SU-DHL-6 (cell line): ENCODE measurements around the gene GP5.

Source experiments
- H2AFZ ChIP-seq: fragments of 200-600 bp; sonication (generic); 2 replicates; pipeline ENCODE4 v1.6.1; 2014; ENCODE audit warnings: low read depth, mild to moderate bottlenecking, moderate library complexity, mixed read lengths, antibody characterized with exemption, low read length; ENCODE audit not compliant: severe bottlenecking
- H3F3A ChIP-seq: fragments of 200-600 bp; shearing (Covaris generic); 2 replicates; pipeline ENCODE4 v1.6.0; 2016; ENCODE audit warnings: antibody characterized with exemption, mild to moderate bottlenecking; ENCODE audit not compliant: insufficient read depth
- H3K27ac ChIP-seq: fragments of 200-600 bp; sonication (generic); 2 replicates; pipeline ENCODE4 v1.5.1; 2016; ENCODE audit warnings: low read depth, mild to moderate bottlenecking, low read length, moderate library complexity, mixed read lengths
- H3K27me3 ChIP-seq: fragments of 200-600 bp; sonication (generic), shearing (Covaris generic); 2 replicates; pipeline ENCODE4 v1.6.0; 2014; ENCODE audit warnings: mild to moderate bottlenecking, low read length
- H3K36me3 ChIP-seq: fragments of 200-600 bp; sonication (generic); 2 replicates; pipeline ENCODE4 v1.6.1; 2014; ENCODE audit warnings: mild to moderate bottlenecking, low read length, mixed read lengths
- H3K4me2 ChIP-seq: fragments of 300-600, 200-600 bp; shearing (Covaris generic), sonication (generic); 2 replicates; pipeline ENCODE4 v1.6.0; 2014; ENCODE audit warnings: low read length, low read depth, mild to moderate bottlenecking; ENCODE audit not compliant: poor library complexity, severe bottlenecking
- H3K4me3 ChIP-seq: fragments of 200-600 bp; sonication (generic); 2 replicates; pipeline ENCODE4 v1.5.1; 2014; ENCODE audit warnings: antibody characterized with exemption, low read length, mild to moderate bottlenecking, mixed read lengths; ENCODE audit not compliant: insufficient read depth, poor library complexity, severe bottlenecking
- H3K79me2 ChIP-seq: fragments of 200-600 bp; sonication (generic); 2 replicates; pipeline ENCODE4 v1.6.1; 2014; ENCODE audit warnings: mild to moderate bottlenecking, low read length, moderate library complexity; ENCODE audit not compliant: insufficient read depth
- H3K9ac ChIP-seq: fragments of 200-600 bp; sonication (generic); 2 replicates; pipeline ENCODE4 v1.7.0; 2014; ENCODE audit warnings: mild to moderate bottlenecking, low read length
- H3K9me2 ChIP-seq: fragments of 200-600 bp; sonication (generic); replicated peaks from 2 replicates; pipeline ENCODE4 v1.6.1; 2014; ENCODE audit warnings: low read length; ENCODE audit not compliant: insufficient read depth
- H3K9me3 ChIP-seq: fragments of 200-600 bp; sonication (generic); 2 replicates; pipeline ENCODE4 v1.6.1; 2014; ENCODE audit warnings: low read length, mixed read lengths; ENCODE audit not compliant: insufficient read depth
- H4K20me1 ChIP-seq: fragments of 200-600 bp; sonication (generic); 2 replicates; pipeline ENCODE4 v1.6.1; 2014; ENCODE audit warnings: low read depth, mild to moderate bottlenecking, antibody characterized with exemption, low read length, moderate library complexity, mixed read lengths
- CTCF ChIP-seq: fragments of 200-600 bp; sonication (generic); IDR thresholded peaks from one replicate; pipeline ENCODE4 v1.5.1; 2017; ENCODE audit warnings: antibody characterized with exemption, mild to moderate bottlenecking, low read length, moderate library complexity; ENCODE audit not compliant: insufficient read depth, poor library complexity, severe bottlenecking
- EZH2phosphoT487 ChIP-seq: fragments of 200-600 bp; sonication (generic), shearing (Covaris generic); conservative IDR thresholded peaks from 2 replicates; pipeline ENCODE4 v1.6.1; 2018; ENCODE audit warnings: mild to moderate bottlenecking, antibody characterized with exemption, low read length, moderate library complexity, mixed read lengths

Gene GP5

GRCh38 chr3:194439881-194440550 lies 41.0 kb upstream of the GP5 start:
- no peak overlapping the region for H3K4me3 ChIP-seq
- no peaks in the 10 kb centered on the region for H3K9me3 ChIP-seq
- no peaks in the 10 kb centered on the region for H3F3A ChIP-seq
- H3K4me2 ChIP-seq = no peak overlapping the region
- no peak overlapping the region for H2AFZ ChIP-seq
- no peaks in the 10 kb centered on the region for H3K9me2 ChIP-seq
- H3K27ac ChIP-seq = no peak overlapping the region
- peaks cover 35% of the 10 kb centered on the region; the same call in 1 of the 2 replicates for H3K36me3 ChIP-seq
- TF ChIP-seq CTCF (no peak), EZH2phosphoT487 (no peak)
- H4K20me1 ChIP-seq = no peaks in the 10 kb centered on the region
- H3K79me2 ChIP-seq = no peaks in the 10 kb centered on the region
- no peak overlapping the region for H3K9ac ChIP-seq
- H3K27me3 ChIP-seq = no peaks in the 10 kb centered on the region

DNA sequence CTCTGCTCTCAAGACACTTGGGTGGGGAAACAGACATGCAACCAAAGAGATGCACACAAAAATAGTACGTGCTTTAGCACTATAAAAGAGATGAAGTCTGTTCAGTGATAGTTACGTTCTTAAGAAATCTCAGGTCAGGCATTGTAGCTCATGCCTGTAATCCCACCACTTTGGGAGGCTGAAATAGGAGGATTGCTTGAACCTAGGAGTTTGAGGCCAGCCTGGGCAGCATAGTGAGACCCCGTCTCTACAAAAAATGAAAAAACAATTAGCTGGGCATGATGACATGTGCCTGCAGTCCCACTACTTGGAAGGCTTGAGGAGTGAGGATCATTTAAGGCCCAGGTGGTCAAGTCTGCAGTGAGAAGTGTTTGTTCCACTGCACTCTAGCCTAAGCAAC lies 35.4 kb upstream of the GP5 start:
- Histone ChIP-seq H2AFZ (no peak overlapping the region), H3K9me3 (no peaks in the 10 kb centered on the region), H3K79me2 (no peaks in the 10 kb centered on the region), H3F3A (no peaks in the 10 kb centered on the region), H3K4me2 (no peak overlapping the region), H3K36me3 (peaks cover 49% of the 10 kb centered on the region), H3K9ac (no peak overlapping the region), H3K9me2 (no peaks in the 10 kb centered on the region), H3K27ac (no peak overlapping the region), H3K4me3 (no peak overlapping the region), H3K27me3 (no peaks in the 10 kb centered on the region), H4K20me1 (no peaks in the 10 kb centered on the region)
- no peak for TF ChIP-seq CTCF
- TF ChIP-seq EZH2phosphoT487 = no peak

GRCh38 chr3:194431554-194431953 lies 32.5 kb upstream of the GP5 start:
- TF ChIP-seq CTCF (no peak), EZH2phosphoT487 (no peak)
- no peaks in the 10 kb centered on the region for H3K79me2 ChIP-seq
- H3F3A ChIP-seq = 0 out of 2 replicates have a peak, but pooled peaks cover 4% of the 10 kb centered on the region
- no peaks in the 10 kb centered on the region for H3K9me2 ChIP-seq
- H3K4me2 ChIP-seq = no peak overlapping the region
- H4K20me1 ChIP-seq = no peaks in the 10 kb centered on the region
- no peaks in the 10 kb centered on the region for H3K9me3 ChIP-seq
- H3K36me3 ChIP-seq = peaks cover 53% of the 10 kb centered on the region
- H3K27ac ChIP-seq = no peak overlapping the region
- no peaks in the 10 kb centered on the region for H3K27me3 ChIP-seq
- H2AFZ ChIP-seq = no peak overlapping the region
- H3K9ac ChIP-seq = no peak overlapping the region
- no peak overlapping the region for H3K4me3 ChIP-seq
